GM19463 (cell line): Measurements from ENCODE around the gene GPATCH8.

Experiments used
- ATAC-seq: cut with Tn5 transposase; IDR thresholded peaks from one replicate; pipeline ENCODE4 v1.9.1; 2021; ENCODE audit warnings: mild to moderate bottlenecking, moderate library complexity; ENCODE audit not compliant: unreplicated experiment

The GPATCH8 gene

GRCh38 chr17:44359006-44359405 is 144.2 kb downstream of the GPATCH8 start:
- no peak for ATAC-seq

- no peak for ATAC-seq
Measured at GRCh38 chr17:44358066-44358465, 145.1 kb downstream of the GPATCH8 start.

DNA sequence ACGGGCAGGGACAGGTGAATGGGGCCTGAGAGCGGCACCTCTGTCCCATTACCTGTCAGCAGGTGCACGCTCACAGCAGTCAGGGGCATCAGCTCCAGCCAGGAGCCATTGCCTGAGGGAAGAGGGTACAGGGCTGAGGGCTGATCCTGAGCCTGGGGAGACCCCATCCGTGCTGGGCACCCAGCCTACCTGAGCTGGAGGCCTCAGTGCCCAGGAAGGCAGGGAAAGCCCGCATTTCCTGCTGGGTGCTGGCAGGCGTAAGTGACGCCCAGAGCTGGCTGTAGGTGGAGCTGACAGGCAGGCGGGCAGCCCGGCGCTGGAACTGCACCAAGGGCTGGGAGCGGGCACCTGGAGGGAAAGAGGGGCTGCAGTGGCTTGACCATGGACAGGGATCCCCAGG is 147.0 kb downstream of the GPATCH8 start:
- no peak for ATAC-seq

DNA sequence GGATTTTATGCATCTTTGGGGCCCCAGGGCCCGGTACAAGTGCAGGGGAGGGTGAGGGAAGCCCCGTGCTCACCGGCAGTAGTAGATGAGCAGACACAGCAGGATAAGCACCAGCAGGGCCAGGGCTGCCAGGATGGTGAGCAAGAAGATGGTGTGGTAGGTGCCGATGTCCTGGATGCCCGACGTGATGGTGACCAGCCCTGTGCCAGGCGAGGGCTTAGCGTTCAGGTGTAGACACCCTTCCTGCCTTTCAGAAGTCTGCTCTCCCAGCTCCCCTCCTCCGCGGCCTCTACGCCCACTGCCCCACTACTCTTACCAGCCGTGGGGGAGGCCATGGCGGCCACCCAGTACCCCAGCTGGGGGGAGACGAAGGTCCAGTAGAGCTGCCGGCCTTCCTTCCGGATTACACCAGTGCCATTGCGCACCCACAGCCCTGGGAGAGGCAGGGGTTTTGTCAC is 147.5 kb downstream of the GPATCH8 start:
- no peak for ATAC-seq

DNA sequence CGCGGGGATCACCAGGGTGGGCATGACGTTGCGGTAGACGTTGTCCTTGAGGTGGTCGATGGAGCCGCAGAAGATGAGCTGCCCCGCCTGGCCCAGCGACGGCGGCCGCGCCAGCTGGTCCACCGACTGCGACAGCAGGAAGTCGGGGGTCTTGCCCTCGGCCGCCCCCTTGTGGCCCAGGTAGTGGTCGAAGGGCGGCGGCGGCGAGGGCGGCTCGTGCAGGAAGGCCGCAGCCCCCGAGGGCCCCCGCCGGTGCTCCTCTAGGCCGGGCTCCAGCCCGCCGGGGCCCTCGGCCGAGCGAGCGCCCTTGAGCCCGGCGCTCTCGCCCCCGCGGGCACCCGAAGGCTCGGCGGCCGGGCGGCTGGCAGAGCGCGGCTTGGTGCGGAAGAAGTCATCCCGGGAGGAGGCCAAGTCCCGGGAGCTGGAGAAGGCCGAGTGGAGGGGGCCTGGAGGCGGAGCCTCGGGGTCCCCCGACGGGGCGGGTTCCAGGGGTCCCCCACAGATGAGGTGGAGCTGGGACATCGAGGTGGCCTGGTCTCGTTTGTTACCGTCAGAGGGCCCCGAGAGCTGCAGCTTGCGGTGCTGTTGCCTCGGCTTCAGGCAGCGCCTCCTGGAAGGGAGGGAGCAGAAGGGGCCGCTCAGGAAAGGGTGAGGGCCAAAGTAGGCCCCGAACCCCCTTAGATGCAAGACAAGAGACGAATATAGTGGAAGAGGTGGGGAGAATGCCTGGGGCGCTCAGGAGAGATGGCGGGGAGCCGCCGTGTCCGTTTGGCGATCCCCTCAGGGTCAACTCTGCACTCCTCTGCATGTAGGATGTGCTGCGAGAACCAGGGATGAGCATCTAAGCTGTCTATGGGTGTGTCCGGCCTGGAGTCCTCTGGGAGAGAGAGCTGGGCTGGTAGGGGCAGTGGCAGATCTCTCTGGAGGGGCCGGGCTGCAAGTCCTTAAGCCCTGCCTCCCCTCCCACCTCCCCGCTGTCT is 148.3 kb downstream of the GPATCH8 start:
- ATAC-seq, result no peak

- no peak for ATAC-seq
Measured at GRCh38 chr17:44353672-44354331, 149.4 kb downstream of the GPATCH8 start.

DNA sequence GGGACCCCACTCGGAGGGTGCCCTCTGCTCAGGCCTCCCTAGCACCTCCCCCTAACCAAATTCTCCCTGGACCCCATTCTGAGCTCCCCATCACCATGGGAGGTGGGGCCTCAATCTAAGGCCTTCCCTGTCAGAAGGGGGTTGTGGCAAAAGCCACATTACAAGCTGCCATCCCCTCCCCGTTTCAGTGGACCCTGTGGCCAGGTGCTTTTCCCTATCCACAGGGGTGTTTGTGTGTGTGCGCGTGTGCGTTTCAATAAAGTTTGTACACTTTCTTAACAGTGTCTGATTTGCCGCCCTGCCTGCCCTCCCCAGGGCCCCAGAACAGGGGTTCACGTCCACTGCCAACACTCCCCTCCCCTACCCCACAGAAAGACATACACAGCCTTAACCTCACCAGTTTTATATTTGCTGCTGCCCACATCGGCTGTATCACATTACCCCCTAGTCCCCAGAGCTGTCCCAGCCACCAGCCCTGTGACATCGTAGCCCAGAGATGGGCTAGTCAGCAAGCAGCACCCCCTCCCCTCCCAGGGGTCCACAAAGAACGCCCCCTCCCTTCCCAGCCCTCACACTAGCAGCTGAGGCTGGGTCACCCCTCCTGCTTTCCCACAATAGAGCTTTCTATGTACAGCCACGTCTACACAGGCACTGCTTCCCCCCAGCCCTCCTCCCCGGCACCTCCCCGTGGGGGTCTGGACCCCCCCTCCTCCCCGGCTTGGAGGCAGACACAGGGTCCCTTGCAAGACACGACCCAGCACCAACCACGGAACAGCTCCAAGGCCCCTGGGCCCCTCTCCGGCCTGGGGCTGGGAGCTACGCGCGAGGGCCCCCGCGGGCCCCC is 150.2 kb downstream of the GPATCH8 start:
- ATAC-seq, result no peak

GRCh38 chr17:44351961-44352827 is 151.0 kb downstream of the GPATCH8 start:
- no peak for ATAC-seq

DNA sequence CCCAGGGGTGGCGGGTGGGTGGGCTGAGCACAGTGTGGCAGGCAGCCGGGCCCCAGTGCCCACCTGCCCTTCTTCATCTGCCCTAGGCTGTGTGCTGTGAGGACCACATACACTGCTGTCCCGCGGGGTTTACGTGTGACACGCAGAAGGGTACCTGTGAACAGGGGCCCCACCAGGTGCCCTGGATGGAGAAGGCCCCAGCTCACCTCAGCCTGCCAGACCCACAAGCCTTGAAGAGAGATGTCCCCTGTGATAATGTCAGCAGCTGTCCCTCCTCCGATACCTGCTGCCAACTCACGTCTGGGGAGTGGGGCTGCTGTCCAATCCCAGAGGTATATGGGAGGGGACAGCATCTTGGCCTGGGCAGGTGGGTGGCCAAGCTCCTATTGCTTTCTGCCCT is 151.7 kb downstream of the GPATCH8 start:
- no peak for ATAC-seq

DNA sequence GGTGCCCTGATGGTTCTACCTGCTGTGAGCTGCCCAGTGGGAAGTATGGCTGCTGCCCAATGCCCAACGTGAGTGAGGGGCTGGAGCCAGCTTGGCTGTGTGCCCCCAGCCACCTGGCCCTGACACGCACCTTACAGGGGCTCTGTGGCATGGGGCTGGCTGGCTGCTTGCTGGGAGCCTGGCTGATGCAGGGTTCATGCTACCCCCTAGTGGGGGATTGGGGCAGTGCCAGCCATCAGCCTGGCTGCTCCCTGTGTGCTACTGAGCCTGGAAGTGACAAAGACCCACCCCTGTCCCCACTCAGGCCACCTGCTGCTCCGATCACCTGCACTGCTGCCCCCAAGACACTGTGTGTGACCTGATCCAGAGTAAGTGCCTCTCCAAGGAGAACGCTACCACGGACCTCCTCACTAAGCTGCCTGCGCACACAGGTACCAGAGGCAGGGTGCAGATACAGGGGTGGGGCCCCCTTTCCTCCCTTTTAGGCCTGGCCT is 152.4 kb downstream of the GPATCH8 start:
- no peak for ATAC-seq

GRCh38 chr17:44349553-44350070 is 153.6 kb downstream of the GPATCH8 start:
- no peak for ATAC-seq

- ATAC-seq, result no peak
Measured at GRCh38 chr17:44348988-44349364, 154.2 kb downstream of the GPATCH8 start.

DNA sequence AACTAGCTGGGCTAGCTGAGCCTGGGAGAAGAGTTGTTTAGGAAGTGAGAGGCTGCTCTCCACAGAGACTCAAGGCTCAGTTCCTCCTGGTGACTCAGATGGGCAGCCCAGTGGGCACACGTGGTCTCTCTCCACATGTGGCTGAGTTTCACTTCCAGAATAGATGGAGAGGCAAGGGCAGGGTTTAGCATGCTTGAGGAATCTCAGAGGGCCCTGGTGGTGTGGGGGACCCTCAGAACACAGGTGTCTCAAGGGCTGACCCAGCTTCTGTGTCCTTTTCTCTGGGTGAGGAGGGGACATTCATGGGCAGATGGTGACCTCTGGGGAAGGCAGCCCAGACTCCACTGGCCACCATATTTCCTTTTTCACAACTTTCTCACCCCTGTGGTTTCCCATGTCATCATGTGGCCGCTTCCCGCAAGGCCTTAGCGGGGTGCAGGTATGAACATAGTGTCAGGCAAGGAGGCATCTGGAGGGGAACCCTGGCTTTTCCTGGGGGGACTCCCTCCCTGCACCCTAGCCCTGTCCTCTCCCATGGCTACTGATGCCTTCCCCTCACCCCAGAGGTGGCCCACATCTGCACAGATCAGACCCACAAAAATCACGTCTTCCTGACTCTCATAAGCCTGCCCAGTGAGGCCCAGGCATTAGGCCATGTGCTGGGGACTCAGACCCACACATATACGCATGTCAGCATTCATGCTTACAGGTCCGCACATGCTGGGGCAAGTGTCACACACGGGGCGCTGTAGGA is 154.8 kb downstream of the GPATCH8 start:
- ATAC-seq, result no peak
